Endothelial cell of umbilical vein (primary cell): ENCODE results near the gene TMF1. TPM values are rescaled to one million over a fixed set of nuclear protein-coding genes. Genes with fewer than 3 reads are reported as not detected.

Experiments
- BruUV-seq: library from RNA; stranded (reverse); fragments of 400-500 nt; replicated peaks from 2 replicates; lab custom pipeline; 2021; lab: Mats Ljungman, UMichigan
- CTCF ChIA-PET: fragments of 300-600, 350-600 bp; sonication (Branson Sonifier 250); formaldehyde crosslinking; loops from one replicate; lab custom pipeline; 2021; ENCODE audit warnings: antibody characterized with exemption, inconsistent platforms; lab: Charles Lee
- POLR2A ChIA-PET: fragments of 300-600, 350-600 bp; sonication (Branson Sonifier 250); formaldehyde crosslinking; loops from one replicate; lab custom pipeline; 2021; ENCODE audit warnings: antibody characterized with exemption, inconsistent platforms; lab: Charles Lee
- DNase-seq: peaks from one replicate; pipeline ENCODE4 v3.0.0-alpha.2; 2011; ENCODE audit warnings: low read depth, low spot score
- FAIRE-seq: peaks from 2 replicates; lab custom pipeline; 2011; peaks lifted over from hg19 to GRCh38; lab: Jason Lieb, UNC
- H2AFZ ChIP-seq: 2 replicates; pipeline ENCODE4 v1.6.0; 2012; ENCODE audit warnings: low read depth, low read length, control low read depth, inconsistent platforms
- H3K27ac ChIP-seq: 2 replicates; pipeline ENCODE4 v1.5.1; 2011; ENCODE audit warnings: low read depth, mild to moderate bottlenecking, control low read depth, low read length, moderate library complexity; ENCODE audit not compliant: insufficient read depth
- H3K27me3 ChIP-seq, 2 experiments: 2 replicates each; pipeline versions ENCODE4 v1.6.0 to v1.6.1; 2011; ENCODE audit warnings: low read length in 2 of 2, mixed read lengths in 1 of 2; ENCODE audit not compliant: control insufficient read depth in 2 of 2, insufficient read depth in 2 of 2
- H3K36me3 ChIP-seq, 2 experiments: 2 replicates in 1 of 2; 3 replicates in 1 of 2; pipeline ENCODE4 v1.5.1; 2011; ENCODE audit warnings: low read length in 2 of 2, mild to moderate bottlenecking in 1 of 2, moderate library complexity in 1 of 2; ENCODE audit not compliant: control insufficient read depth in 2 of 2, insufficient read depth in 2 of 2; ENCODE audit errors: extremely low read depth in 1 of 2
- H3K4me1 ChIP-seq: 3 replicates; pipeline ENCODE4 v1.5.1; 2011; ENCODE audit warnings: mild to moderate bottlenecking, low read length; ENCODE audit not compliant: control insufficient read depth, insufficient read depth; ENCODE audit errors: extremely low read depth
- H3K4me2 ChIP-seq: 2 replicates; pipeline ENCODE4 v1.6.1; 2011; ENCODE audit warnings: low read length, control low read depth, mixed read lengths; ENCODE audit not compliant: insufficient read depth
- H3K4me3 ChIP-seq, 3 experiments: fragments of 200-600 bp in 1 of 3; sonication (generic), shearing (Covaris generic) in 1 of 3; replicated peaks in 1 of 3; 2 replicates each; pipeline ENCODE4 v1.5.1; 2011 to 2016; ENCODE audit warnings: control low read depth in 3 of 3, low read length in 3 of 3, mild to moderate bottlenecking in 2 of 3, inconsistent platforms in 1 of 3, low read depth in 1 of 3, moderate library complexity in 1 of 3; ENCODE audit not compliant: insufficient read depth in 1 of 3
- H3K79me2 ChIP-seq: 2 replicates; pipeline ENCODE4 v1.6.0; 2012; ENCODE audit warnings: low read length, inconsistent platforms; ENCODE audit not compliant: control insufficient read depth, insufficient read depth
- H3K9ac ChIP-seq: replicated peaks from 2 replicates; pipeline ENCODE3; 2011; ENCODE audit warnings: low read length, control low read depth; ENCODE audit not compliant: insufficient read depth; ENCODE audit errors: extremely low read depth
- H3K9me1 ChIP-seq: replicated peaks from 3 replicates; pipeline ENCODE4 v1.6.0; 2011; ENCODE audit warnings: mild to moderate bottlenecking, low read length; ENCODE audit not compliant: control insufficient read depth, insufficient read depth; ENCODE audit errors: extremely low read depth
- H3K9me3 ChIP-seq: replicated peaks from 2 replicates; pipeline ENCODE4 v1.5.1; 2012; ENCODE audit warnings: low read length, inconsistent platforms; ENCODE audit not compliant: control insufficient read depth, insufficient read depth
- H4K20me1 ChIP-seq: replicated peaks from 2 replicates; pipeline ENCODE3; 2011; ENCODE audit warnings: mild to moderate bottlenecking, low read length; ENCODE audit not compliant: control insufficient read depth, insufficient read depth; ENCODE audit errors: extremely low read depth
- CTCF ChIP-seq, 2 donors: IDR thresholded peaks; 1 replicate in 1 of 2; 2 replicates in 1 of 2; pipeline ENCODE4 v1.5.1; 2011; ENCODE audit warnings: low read length in 2 of 2, mild to moderate bottlenecking in 2 of 2, moderate library complexity in 2 of 2, control low read depth in 1 of 2, inconsistent platforms in 1 of 2, low read depth in 1 of 2; ENCODE audit not compliant: insufficient read depth in 1 of 2; ENCODE audit errors: extremely low read depth in 1 of 2
- EZH2 ChIP-seq: IDR thresholded peaks from 2 replicates; pipeline ENCODE4 v1.6.1; 2012; ENCODE audit warnings: borderline replicate concordance, low read depth, mild to moderate bottlenecking, moderate library complexity, low read length, inconsistent platforms; ENCODE audit not compliant: severe bottlenecking
- FOS ChIP-seq: IDR thresholded peaks from 2 replicates; pipeline ENCODE4 v1.6.1; 2011; ENCODE audit warnings: mild to moderate bottlenecking, low read length, moderate library complexity, borderline replicate concordance; ENCODE audit not compliant: insufficient read depth
- GATA2 ChIP-seq: IDR thresholded peaks from 2 replicates; pipeline ENCODE4 v1.7.0; 2011; ENCODE audit warnings: low read depth, mild to moderate bottlenecking, moderate library complexity, mixed read lengths, low read length; ENCODE audit not compliant: insufficient read length, insufficient read depth
- JUN ChIP-seq: IDR thresholded peaks from 2 replicates; pipeline ENCODE4 v1.6.1; 2011; ENCODE audit warnings: borderline replicate concordance, low read depth; ENCODE audit not compliant: insufficient read length, insufficient read depth
- MAX ChIP-seq: IDR thresholded peaks from 2 replicates; pipeline ENCODE4 v1.6.1; 2011; ENCODE audit not compliant: insufficient read depth, insufficient read length
- MYC ChIP-seq: IDR thresholded peaks from one replicate; pipeline ENCODE4 v1.6.1; 2011; ENCODE audit warnings: mild to moderate bottlenecking, low read depth, low read length
- POLR2A ChIP-seq: IDR thresholded peaks from 2 replicates; pipeline ENCODE4 v1.6.1; 2012; ENCODE audit warnings: low read depth, mild to moderate bottlenecking, control low read depth, low read length
- POLR2AphosphoS5 ChIP-seq: IDR thresholded peaks from 2 replicates; pipeline ENCODE4 v1.6.1; 2012; ENCODE audit warnings: low read depth, mild to moderate bottlenecking, control low read depth, low read length, moderate library complexity; ENCODE audit not compliant: insufficient read depth
- dilution Hi-C: fragments of 300-500 bp; cut with MboI; formaldehyde crosslinking; loops from one replicate; pipeline ENCODE4 v1.15.0; 2019; ENCODE audit warnings: low sequenced_read_pairs; ENCODE audit not compliant: extremely low pct_ligation_motif_present
- intact Hi-C: fragments of 100-400 bp; cut with micrococcal nuclease; formaldehyde crosslinking; loops from one replicate; pipeline ENCODE4 v1.10.0; 2022
- polyA plus RNA-seq, 4 experiments: library from polyadenylated mRNA; depleted of rRNA in 3 of 4; stranded (reverse) in 3 of 4; unstranded in 1 of 4; fragments of >200 nt; gene quantifications; 2 replicates each; pipeline versions ENCODE4 v1.2.1 to v1.2.3, GENCODE V29; 2011 to 2012; ENCODE audit warnings: missing spikeins in 1 of 4
- total RNA-seq: library from RNA; stranded (reverse); gene quantifications from 2 replicates; pipeline ENCODE4 v1.2.3, GENCODE V29; 2021

The TMF1 gene
- total and polyA plus RNA-seq, 2 donors (not counting 3 experiments of a cell fraction or from before 2014, with no cell fraction given), result 3.7 to 32.7 TPM

- no peaks in the 10 kb centered on the region for H3K9me1 ChIP-seq
- BruUV-seq, result no TSS peak
- H3K36me3 ChIP-seq, result peaks cover 17 to 18% of the 10 kb centered on the region in 2 experiments
- intact Hi-C loops, result no loop called here
- FAIRE-seq (peak; percentile 18), DNase-seq (no peak)
- TF ChIP-seq FOS (no peak), POLR2A (no peak), MAX (no peak), EZH2 (no peak), GATA2 (no peak), JUN (no peak), CTCF (IDR thresholded peaks at IDR 0.05; ENCODE audit: extremely low read depth in 1 of 2, insufficient read depth in 1 of 2, low read depth in 1 of 2, low read length in 2 of 2) (no peak), MYC (no peak), POLR2AphosphoS5 (no peak)
- no peaks in the 10 kb centered on the region for H3K27me3 ChIP-seq
- POLR2A ChIA-PET, result no interaction called here
- H3K9ac ChIP-seq, result no peak overlapping the region
- dilution Hi-C loops, result no loop called here
- H3K79me2 ChIP-seq, result no peaks in the 10 kb centered on the region
- no peaks in the 10 kb centered on the region for H3K9me3 ChIP-seq
- CTCF ChIA-PET, result no interaction called here
- no peak overlapping the region for H3K4me2 ChIP-seq
- no peaks in the 10 kb centered on the region for H3K4me1 ChIP-seq
- no peak overlapping the region for H2AFZ ChIP-seq
- H3K27ac ChIP-seq, result no peak overlapping the region
- H4K20me1 ChIP-seq, result no peaks in the 10 kb centered on the region
- no peak overlapping the region for H3K4me3 ChIP-seq
Measured at GRCh38 chr3:68996356-68996995, 55.7 kb downstream of the TMF1 start.
